HG03175 (cell line): ENCODE data around the gene SAT2.
"Not testable (repeated sequence)": the region's sequence is repeated elsewhere in the genome, so short reads cannot be mapped to it uniquely, and the experiment has no call there.

ENCODE experiments used
- ATAC-seq: cut with Tn5 transposase; IDR thresholded peaks from one replicate; pipeline ENCODE4 v1.9.1; 2021; ENCODE audit warnings: mild to moderate bottlenecking, moderate library complexity; ENCODE audit not compliant: unreplicated experiment

SAT2 gene

DNA sequence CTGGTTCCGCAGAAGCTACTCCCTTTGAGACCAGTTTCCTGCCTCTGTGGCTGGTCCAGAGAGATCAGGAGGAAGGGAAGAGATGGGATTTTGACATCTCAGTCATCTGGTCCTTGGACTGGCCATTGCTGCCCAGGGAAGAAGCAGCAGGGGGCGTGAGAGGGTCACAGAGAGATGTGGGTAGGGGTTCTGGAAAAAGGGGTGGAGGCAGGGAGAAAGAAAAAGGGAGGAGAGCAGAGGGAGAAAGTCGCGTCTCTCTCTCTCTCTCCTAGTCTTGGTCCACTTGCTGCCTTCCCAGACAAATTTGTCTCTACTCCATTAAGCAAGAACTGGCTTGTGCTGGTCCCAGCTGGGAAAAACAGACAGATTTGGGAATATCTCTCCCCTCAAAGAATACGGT, 6.8 kb upstream of the SAT2 start:
- no peak for ATAC-seq

DNA sequence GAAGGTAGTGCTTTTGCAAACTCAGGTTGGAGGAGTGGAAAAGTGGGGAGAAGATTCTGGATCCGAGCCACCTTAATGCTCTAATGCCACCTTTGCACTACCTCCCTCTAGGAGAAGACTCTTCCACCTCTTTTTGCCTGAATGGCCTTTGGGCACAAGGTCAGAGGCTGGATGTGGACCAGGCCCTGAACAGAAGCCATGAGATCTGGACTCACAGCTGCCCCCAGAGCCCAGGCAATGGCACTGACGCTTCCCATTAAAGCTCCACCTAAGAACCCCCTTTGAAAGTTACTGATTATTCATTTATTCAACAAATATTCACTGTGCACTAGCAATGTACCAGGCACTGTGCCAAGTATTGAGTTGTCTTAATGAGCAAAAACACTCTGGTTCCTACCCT, 5.5 kb upstream of the SAT2 start:
- ATAC-seq, result no peak

DNA sequence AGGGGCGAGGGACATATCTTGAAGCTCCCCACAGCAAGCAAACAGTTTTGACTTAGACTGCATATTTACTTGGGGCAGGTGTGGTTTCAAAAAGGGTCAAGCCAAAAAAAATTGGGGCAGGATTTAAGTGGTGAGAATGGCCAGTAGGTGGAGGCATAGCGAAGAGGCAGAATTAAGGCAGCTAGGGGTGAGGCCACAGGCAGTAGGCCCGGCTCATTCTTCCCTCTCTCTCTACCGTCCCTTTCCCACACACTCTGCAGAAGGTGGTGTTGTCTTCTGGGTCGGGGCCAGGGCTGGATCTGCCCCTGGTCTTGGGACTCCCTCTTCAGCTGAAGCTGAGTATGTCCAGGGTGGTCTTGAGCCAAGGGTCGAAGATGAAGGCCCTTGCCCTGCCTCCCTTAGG, 4.9 kb upstream of the SAT2 start:
- no peak for ATAC-seq

DNA sequence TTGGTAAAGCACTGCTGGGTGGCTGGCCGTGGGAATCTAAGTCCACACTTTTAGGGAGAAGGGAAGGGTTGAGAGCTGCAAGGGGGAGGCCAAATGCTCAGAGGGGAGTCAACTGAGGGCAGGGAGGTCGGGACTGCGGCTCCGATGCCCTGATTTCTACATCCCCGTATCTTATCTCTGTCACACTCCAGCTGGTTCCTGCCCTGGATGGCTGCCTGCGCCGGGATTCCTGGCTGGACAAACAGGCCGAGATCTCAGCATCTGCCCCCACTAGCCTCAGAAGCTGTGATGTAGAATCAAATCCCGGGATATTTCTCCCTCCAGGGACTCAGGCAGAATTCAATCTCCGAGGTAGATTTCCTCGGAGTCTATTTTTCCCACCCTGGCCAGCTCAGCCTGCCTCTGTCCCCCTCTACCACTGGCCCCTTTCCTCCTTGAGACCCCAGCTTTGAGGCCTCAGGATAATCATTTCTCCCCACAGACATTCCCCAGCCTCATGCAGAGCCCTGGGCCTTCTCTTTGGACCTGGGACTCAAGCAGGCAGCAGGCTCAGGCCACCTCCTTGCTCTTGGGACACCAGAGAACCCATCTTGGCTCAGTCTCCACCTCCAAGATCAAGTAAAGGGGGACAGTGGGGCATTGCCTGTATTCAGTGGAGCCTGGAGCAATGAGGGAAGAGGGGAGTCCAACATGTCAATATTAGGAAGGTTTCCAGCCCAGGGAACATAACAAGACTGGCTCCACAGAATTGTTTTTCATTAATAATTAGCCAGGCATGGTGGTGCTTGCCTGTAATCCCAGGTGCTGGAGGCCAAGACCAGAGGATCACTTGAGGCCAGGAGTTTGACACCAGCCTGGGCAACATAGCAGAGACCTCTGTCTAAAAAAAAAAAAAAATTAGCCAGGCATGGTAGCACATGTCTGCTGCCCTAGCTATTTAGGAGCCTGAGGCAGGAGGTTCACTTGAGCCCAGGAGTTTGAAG, 4.1 kb upstream of the SAT2 start:
- ATAC-seq, result no peak

DNA sequence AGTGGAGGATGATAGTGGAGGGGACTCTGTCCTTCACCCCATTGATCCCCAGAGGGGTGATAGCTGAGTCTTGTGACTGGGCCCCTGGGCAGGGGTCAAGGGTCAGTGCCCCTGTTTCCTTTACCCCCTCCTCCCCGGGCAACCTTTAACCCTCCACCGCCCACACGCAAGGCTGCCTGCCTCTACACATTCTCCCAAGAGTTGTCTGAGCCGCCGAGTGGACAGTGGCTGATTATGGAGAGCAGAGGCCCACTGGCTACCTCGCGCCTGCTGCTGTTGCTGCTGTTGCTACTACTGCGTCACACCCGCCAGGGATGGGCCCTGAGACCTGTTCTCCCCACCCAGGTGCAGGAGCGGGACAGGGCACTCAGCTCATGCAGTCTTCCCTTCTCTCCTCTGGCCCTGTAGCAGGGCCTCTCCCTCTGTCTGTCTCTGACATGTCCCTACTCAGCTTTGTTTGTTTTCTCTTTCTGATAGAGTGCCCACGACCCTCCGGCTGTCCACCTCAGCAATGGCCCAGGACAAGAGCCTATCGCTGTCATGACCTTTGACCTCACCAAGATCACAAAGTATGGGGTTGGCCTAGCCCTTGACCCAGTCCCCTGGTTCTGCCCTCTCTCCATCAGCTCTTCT, 2.4 kb upstream of the SAT2 start, which contains the start of gene SHBG:
TSS of gene SHBG (plus strand) at position 197 of the 633 bp plus-strand sequence. CDS start at position 235, 38 bp downstream.
- no peak for ATAC-seq

DNA sequence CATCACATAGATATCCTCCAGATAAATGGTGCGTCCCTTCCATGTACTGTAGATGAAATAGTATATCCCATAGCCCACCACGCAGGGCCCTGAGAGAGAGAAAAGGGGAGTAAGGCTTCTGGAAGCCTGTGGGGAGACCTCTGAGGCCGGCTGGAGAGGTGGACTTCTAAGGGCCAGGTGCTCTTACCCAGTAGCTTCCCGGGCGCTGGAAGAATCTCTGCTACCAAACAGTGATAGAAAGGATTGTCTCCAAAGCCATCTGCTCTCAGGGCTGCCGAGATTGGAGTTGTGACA, 718 bp downstream of the SAT2 start:
- ATAC-seq, result no peak

DNA sequence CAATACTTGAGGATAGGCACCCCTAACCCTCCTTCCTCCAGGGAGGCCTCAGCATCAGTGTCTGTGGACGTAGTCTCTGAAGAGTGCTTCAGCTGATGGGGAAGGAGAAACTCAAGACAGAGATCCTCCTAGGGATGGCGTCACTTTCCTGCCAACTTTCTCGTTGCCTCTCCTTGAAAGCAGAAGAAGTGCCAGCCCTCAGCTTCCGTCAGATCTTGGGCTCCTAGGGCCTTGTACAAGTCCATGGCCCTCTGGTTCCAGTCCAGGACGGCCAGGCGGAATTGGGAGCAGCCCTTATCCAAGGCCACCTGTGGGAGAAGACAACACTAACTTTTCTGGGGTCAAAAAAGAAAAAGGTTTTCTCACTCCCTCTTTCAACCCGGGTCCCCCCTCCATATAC, 1.3 kb downstream of the SAT2 start:
- no peak for ATAC-seq

DNA sequence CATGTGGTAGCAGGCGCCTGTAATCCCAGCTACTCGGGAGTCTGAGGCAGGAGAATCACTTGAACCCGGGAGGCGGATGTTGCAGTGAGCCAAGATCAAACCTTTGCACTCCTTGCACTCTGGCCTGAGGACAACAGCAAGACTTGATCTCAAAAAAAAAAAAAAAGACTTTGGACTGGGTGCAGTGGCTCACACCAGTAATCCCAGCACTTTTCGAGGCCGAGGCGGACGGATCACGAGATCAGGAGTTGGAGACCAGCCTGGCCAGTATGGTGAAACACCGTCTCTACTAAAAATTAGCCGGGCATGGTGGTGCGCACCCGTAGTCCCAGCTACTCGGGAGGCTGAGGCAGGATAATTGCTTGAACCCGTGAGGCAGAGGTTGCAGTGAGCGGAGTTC, 1.9 kb downstream of the SAT2 start:
- ATAC-seq, result not testable (repeated sequence)

DNA sequence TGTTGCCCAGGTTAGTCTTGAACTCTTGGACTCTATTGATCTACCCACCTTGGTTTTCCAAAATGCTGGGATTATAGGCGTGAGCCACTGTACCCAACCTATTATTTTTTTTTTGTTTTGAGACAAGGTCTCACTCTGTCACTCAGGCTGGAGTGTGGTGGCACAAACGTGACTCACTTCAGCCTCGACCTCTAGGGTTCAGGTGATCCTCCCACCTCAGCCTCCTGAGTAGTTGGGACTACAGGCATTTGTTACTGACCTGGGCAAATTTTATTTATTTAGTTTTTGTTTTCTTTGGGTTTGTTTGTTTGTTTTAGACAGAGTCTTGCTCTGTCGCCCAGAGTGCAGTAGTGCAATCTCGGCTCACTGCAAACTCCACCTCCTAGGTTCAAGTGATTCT, 4.0 kb downstream of the SAT2 start:
- no peak for ATAC-seq

DNA sequence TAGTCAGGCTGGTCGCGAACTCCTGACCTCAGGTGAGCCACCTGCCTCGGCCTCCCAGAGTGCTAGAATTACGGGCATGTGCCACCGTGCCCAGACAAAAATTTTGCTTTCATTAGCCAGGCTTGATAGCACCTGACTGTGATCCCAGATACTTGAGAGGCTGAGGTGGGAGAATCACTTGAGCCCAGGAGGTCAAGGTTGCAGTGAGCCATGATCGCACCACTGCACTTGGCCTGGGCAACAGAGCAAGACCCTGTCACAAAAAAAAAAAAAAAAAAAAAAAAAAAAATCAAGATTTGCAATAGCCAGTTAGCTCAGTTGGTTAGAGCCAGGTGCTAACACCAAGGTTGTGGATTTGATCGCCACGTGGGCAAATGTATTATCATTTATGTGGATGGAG, 6.8 kb downstream of the SAT2 start:
- ATAC-seq, result no peak

DNA sequence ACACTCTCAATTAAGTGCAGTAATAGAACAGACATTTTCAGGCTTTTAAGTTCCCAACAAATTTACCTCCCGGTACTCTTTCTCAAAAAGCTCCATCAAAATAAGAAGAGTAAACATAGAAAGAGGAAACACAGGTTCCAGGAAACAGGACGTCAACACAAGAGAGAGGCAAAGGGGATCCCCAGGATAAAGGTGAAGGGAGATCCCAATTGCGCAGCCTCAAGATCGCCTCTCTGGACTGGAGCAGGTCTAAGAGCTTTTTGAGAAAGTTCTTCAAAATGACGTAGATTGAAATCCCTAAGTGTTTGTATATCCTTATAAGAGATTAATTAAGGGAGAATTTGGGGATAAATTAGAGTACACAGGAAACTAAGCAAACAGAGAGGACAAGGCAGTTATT, 9.0 kb downstream of the SAT2 start:
- ATAC-seq, result no peak

DNA sequence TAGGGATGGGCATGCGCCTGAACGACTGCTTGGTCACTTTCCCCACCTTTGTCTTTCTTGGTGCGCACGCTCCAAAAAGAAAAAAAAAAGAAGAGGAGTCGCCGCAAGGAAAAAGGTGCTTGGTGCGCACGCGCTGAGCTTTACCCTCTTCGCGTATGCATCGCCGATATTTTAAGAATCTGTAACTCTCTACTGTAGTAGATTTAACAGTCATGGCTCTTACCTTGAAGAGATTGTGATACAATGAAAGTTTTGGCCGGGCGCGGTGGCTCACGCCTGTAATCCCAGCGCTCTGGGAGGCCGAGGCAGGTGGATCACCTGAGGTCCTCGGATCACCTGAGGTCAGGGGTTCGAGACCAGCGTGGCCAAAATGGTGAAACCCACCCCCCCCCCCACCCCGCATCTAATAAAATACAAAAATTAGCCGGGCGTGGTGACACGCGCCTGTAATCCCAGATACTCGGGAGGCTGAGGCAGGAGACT, 12.3 kb downstream of the SAT2 start:
- ATAC-seq, result no peak

DNA sequence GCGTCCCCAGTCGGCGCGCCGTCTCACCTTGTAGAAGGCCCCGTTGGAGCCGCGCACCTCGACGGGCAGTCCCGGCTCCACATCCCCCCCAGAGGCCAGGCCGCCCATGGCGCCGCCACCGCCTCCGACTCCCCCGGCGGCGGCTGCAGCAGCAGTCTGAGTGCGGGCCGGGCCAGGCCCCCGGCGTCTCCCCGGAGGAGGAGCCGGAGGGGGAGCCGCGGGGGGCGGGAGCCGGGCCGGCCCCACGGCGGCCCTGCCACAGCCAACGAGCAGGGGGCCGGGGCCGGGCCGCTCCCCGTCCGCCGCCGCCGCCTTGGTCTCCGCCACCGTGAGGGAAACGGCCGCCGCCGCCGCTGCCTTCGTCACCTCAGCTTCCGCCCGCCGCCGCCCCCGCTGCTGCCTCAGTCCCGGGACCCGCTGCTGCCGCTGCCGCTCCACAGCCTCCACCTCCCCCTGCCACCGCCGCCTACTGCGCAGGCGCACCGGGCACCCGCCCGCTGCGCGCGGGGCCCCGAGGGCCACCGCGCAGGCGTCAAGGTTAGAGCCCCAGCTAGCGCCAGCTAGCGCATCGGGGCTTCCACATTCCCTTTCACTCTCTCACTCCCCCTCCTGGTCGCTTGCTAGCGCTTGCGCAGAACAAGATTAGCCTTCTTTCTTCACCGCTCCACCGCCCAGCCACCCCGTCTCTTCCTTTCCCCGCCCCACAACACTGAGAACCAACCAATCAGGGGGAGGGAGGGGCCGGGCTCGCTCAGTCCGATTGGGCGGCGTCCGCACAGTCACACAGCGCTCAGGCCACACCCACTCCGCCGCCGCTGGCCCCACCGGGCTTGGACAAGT, 13.0 kb downstream of the SAT2 start, which contains the start of gene FXR2:
TSS of gene FXR2 (minus strand) at position 473 of the 840 bp plus-strand sequence. CDS start at position 108, 365 bp downstream.
- peak; percentile 91 for ATAC-seq

DNA sequence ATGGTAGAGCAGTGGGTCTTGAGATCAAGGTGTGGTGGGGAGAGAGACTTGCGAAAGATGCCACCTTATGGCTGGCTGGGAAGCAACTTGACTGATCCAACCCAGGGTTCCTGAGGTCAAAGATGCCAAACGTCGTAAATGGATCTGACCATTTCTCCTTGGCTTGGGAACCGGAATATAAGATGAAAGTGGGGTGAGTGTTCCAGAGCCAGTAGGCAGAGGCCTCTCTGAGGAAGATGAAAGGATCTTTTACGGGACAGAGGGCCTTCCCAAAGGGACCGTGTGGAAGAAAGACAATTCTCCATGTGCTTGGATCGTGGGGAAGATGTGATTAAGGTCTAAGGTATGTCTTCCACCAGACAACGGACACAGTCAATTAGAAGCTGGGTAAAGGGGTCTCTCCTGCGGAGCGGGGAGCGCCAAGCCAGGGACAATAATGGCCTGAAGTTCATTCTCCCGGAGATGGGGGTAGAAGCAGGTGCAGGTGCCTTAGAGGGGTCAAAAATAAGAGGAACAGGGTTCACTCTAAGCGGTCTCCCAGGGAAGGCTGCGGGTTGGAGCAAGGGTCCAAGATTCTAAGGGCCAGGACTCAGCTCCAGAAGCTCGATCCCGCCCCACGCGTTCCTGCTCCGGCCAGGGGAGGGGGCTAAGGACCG, 13.7 kb downstream of the SAT2 start:
- ATAC-seq, result no peak

DNA sequence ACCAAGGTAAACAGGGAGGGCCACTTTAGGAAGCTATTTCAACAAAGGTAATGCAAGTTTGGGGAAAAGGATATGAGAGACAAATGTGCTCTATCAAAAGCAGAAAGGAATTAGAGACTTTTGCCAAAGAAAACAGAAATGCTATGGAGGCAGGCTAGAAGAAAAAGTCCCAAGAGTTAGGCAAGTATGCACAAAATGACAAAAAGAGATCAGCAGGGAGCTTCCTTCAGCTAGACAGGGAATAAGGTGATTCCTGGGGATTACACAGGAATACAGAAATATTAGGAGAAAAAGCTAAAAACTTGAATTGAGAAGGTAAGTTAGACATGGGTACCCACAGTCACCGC, 15.4 kb downstream of the SAT2 start:
- no peak for ATAC-seq

DNA sequence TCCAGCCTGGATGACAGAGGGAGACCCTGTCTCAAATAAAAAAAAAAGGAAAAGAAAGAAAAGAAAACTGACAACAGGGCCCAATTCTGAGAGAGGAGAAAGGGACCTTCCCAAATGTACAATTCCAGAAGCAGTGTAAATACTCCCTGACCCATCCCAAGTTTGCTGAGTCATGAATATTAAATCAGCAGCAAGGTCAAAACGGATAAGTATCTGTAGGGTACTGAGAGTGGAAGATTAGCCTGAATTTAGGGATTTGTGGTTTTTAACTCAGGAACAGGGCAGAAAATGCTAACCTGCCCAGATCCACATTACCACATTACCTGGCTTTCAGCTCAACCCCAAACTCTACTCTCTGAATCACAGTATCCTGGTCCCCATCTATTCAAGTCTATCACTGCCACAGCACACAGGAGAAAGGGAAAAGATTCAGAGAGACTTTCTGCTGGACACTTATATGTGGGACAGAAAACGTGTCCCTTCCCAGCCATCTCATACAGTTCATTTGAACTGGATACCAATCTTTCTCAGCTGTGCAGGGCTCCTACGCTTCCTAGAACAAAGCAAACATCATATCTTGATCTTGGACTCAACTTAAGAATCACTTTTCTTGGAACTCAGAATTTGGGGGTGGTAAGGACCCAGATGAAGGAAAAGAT, 15.9 kb downstream of the SAT2 start:
- ATAC-seq, result no peak

DNA sequence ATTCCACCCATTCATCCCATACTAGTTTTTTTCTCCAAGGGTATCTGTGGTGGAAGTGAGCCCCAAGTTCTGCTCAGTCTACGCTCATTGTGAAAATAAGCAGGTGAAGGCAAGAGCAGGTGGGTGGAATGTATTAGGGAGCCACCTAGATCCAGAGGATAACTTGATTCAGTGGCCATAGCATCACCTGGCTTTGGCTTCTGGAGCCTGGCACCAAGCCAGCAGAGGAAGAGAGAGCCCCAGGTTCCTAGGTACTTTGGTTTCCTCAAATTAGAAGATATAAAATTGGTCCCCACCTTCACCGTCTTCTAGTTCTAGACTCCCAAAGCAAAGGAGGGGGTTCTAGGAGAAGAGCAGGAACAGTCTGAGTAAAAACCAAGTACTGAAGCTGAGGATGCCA, 17.0 kb downstream of the SAT2 start:
- no peak for ATAC-seq

DNA sequence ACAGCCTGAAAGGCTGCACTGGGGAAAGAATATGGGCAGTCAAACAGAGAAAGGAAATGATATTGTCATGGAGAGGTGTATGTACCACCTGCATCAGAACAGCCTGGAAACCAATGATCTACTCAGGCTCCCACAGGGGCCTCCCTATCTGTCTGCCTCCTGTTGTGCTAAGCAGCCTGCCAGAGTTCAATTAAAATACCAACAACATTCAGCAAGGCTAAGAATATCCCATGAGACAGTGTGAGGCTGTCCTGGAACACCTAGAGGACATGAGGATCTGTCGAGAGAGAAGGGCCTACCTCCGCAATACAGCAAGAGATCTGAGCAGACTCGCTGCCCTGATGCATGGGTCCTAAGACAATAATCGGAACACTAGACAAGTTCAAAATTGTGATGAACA, 21.3 kb downstream of the SAT2 start:
- no peak for ATAC-seq

DNA sequence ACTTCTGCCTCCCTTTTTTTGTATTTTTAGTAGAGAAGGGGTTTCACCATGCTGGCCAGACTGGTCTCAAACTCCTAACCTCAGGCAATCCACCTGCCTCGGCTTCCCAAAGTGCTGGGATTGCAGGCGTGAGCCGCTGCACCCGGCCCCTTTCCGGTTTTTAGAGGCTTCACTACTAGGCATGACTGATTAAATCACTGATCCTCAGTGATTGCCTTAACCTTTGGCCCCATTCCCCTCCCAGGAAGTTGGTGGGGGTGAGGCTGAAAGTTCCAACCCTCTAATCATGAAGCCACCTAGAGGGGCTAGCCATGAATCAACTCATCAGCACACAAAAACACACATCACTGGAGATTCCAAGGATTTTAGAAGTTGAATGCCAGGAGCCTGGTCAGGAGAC, 30.1 kb downstream of the SAT2 start:
- ATAC-seq, result not testable (repeated sequence)

DNA sequence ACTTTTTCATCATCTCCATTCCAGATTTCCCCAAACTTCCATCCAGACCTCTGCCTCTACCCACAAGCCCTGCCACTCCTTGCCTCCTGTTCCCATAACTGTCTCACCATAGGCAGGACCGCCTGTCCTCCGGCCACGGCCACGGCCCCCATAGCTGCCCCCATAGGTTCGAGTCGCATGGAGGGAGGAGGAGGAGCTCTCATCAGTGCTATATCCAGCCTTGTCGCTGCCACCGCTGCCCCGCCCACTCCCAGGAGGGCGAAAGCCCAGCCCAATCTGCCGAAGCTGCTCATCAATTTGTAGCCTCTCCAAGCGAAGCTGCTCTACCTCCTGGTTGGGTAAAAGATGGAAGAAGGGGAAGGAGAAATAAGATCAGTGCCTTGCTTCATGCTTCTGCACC, 34.3 kb downstream of the SAT2 start:
- ATAC-seq, result no peak
